HG03439 (cell line): Measurements from ENCODE around the gene ENDOV.
"Not testable (repeated sequence)": the region's sequence is repeated elsewhere in the genome, so short reads cannot be mapped to it uniquely, and the experiment has no call there.

Experiments
- ATAC-seq: cut with Tn5 transposase; IDR thresholded peaks from one replicate; pipeline ENCODE4 v1.9.1; 2021; ENCODE audit warnings: mild to moderate bottlenecking, moderate library complexity; ENCODE audit not compliant: unreplicated experiment

Gene ENDOV

DNA sequence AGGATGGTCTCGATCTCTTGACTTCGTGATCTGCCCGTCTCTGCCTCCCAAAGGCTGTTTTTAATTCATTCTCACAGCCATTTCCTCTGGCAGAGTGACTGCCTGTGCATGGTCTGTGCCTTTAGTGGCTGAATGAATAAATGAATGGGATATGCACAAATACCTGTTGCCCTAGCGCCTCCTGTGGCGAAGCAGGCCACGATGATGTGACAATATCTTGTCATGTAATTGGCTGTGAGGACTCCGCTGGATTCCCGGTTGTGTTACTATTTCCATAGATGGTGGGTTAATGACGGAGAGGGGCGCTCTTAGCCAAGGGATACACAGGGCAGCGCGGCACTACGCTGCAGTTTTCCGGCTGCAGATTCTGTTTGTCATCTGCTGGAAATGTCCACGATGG is 26.8 kb upstream of the ENDOV start:
- no peak for ATAC-seq

DNA sequence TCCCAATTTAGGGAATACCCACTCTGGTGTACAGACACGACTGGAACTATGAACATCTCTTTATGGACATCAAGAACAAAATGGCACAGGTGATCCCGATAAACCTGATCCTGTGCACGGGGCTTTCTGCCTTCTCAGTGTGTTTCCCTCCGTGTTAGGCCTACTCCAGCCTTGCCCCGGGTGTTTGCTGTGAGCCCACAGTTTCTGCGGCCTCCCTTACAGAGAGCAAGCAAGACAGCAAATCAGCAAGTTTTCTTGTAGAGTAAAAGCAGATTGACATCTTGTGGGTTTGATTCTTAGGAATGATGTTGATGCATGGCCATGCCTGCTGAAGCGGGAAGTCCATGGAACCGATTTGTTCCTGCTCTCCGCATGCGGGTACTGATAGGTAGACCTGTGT is 26.4 kb upstream of the ENDOV start:
- ATAC-seq = no peak

GRCh38 chr17:80389011-80389995 is 25.7 kb upstream of the ENDOV start:
- ATAC-seq = no peak

- ATAC-seq = no peak
Observed at GRCh38 chr17:80393241-80393890, 21.6 kb upstream of the ENDOV start.

- no peak for ATAC-seq
Observed at GRCh38 chr17:80393961-80394360, 21.0 kb upstream of the ENDOV start.

- no peak for ATAC-seq
Observed at GRCh38 chr17:80394629-80395216, 20.2 kb upstream of the ENDOV start.

DNA sequence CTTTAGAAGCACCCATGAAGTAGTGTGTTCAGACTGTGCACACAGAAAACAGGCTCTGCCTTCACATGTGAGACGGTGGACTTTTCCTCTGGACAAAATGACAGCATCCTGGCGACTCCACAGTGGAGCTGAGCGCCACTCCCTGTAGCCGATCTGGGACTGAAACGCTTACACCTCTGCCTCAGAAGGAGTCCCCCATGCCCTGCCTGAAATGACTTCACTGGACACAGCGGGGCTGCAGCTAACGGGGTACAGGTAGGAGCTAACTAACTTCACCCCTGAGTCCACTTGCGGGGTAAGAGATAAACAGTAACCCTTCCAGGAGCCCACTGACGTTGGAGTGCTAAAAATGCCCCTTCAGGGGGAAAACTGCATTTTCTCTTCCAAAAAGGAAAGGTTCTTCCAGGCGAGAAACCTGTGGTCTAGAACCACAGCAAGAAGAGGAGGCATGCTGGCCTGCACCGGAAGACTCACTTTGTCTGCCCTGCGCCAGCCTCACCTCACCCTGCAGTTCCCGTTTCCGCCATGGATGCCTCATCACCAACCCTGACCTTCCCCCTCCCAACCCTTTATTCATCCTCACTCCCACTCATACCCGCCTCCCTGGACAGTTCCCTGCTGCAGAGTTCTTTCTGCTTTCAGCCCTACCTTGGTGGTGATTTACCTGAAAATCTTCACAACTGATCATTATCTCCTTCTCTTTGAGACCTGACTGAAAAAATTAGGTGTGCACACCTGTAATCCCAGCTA is 19.4 kb upstream of the ENDOV start:
- ATAC-seq = no peak

GRCh38 chr17:80396157-80397033 is 18.6 kb upstream of the ENDOV start:
- ATAC-seq = no peak

- no peak for ATAC-seq
Observed at GRCh38 chr17:80397034-80397387, 18.0 kb upstream of the ENDOV start.

DNA sequence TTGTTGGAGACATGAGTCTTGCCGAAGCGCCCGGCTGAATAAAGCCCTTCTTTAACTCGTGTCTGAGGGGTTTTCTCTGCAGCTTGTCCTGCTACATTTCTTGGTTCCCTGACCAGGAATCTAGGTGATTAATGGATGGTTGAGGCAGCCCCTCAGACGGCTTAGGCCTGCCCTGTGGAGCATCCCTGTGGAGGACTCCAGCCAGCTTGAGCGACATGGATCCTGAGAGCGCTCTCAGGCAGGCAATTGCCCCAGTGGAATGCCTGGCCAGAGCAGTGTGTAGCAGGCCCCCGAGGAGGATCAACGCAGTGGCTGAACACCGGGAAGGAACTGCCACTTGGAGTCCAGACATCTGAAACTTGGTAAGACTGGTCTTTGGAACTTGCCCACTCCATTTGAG is 17.3 kb upstream of the ENDOV start:
- no peak for ATAC-seq

DNA sequence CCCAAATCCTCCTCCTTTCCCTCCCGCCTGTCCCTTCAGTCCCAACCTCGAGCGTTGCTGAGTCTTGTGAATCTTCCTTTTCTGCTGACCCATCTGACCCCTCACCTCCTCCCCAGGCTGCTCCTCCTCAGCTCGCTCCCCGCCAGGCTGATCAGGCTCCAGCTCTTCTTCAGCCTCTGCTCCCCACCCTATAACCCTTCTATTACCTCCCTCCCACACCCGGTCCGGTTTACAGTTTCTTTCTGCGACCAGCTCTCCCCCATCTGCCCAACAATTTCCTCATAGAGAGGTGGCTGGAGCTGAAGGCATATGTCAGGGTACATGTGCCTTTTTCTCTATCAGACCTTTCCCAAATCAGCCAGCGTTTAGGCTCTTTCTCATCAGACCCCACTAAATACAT is 13.9 kb upstream of the ENDOV start:
- not testable (repeated sequence) for ATAC-seq

DNA sequence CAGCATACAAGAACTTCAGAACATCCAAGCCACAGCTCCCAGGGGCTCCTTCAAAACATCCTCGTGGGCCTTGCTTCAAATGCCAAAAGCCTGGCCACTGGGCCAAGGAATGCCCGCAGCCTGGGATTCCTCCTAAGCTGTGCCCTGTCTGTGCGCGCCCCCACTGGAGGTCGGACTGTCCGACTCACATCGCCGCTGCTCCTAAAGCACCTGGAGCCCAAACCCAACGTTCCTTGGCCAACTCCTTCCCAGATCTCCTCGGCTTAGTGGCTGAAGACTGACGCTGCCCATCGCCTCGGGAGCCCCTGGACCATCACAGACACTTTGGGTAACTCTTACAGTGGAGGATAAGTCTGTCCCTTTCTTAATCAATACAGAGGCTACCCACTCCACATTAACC is 12.9 kb upstream of the ENDOV start:
- not testable (repeated sequence) for ATAC-seq

DNA sequence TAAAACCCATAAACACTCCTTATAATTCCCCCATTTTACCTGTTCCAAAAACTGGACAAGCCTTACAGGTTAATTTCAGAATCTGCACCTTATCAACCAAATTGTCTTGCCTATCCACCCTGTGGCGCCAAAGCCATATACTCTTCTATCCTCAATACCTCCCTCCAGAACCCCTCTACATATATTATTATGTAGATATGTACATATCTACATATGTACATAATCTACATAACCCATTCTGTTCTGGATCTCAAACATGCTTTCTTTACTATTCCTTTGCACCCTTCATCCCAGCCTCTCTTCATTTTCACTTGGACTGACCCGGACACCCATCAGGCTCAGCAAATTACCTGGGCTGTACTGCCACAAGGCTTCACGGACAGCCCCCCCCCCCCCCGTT is 12.0 kb upstream of the ENDOV start:
- no peak for ATAC-seq

DNA sequence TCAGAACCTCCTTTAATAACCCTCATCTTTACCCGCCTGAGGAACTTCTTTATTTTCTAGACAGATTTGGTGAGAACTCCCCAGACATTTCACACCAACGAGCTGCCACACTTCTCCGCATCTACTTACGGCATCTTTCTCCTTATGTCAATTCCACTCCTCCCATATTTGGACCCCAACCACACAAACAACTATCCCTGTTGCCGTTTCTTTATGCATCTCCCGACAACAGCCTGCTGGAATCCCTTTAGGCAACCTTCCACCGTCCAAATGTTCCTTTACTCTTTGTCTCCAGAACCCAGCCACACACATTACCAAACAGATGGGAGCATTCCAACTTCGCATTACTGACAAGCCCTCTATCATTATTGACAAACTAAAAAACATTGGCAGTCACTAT is 8.8 kb upstream of the ENDOV start:
- ATAC-seq = no peak

DNA sequence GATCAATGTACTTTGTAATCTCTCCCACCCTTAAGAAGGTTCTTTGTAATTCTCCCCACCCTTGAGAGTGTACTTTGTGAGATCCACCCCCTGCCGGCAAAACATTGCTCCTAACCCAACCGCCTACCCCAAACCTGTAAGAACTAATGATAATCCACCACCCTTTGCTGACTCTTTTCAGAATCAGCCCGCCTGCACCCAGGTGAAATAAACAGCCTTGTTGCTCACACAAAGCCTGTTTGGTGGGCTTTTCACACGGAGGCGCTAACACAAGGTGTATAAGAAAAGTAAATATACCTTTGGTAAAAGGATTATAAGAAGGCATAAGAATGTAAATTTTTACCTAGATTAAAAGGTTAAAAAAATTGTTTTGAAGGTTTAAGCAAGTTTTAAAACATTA is 7.0 kb upstream of the ENDOV start:
- ATAC-seq = not testable (repeated sequence)

- ATAC-seq = no peak
Observed at GRCh38 chr17:80408872-80409271, 6.1 kb upstream of the ENDOV start.

GRCh38 chr17:80409626-80410025 is 5.3 kb upstream of the ENDOV start:
- ATAC-seq = no peak

DNA sequence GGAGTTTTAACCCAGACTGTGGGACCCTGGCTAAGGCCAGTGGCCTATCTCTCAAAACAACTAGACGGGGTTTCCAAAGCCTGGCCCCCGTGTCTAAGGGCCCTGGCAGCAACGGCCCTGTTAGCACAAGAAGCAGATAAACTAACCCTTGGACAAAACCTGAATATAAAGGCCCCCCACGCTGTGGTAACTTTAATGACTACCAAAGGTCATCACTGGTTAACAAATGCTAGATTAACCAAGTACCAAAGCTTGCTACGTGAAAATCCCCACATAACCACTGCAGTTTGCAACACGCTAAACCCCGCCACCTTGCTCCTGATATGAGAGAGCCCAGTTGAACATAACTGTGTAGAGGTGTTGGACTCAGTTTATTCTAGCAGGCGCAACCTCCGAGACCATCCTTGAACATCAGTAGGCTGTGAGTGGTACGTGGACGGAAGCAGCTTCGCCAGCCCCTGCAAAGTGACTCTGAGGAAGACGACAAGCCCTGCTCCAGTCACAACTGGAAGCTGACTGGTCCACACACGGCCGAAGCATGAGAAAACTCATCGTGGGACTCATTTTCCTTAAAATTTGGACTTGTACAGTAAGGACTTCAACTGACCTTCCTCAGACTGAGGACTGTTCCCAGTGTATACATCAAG is 4.4 kb upstream of the ENDOV start:
- not testable (repeated sequence) for ATAC-seq

- ATAC-seq = no peak
Observed at GRCh38 chr17:80413771-80414507, 1.0 kb upstream of the ENDOV start.
